Upper lobe of right lung (tissue), 1 donor: ENCODE measurements around the gene DDX54. TPM values are rescaled to one million over a fixed set of nuclear protein-coding genes. Genes with fewer than 3 reads are reported as not detected.
A peak's percentile ranks its signal among the peaks of the same experiment; 100 is the strongest.

Source experiments
- ATAC-seq: fragments of 200-7000 bp; cut with Tn5 transposase; one replicate; pipeline ENCODE4 v1.9.1; 2020; ENCODE audit warnings: mild to moderate bottlenecking, moderate library complexity
- DNase-seq: peaks from one replicate; pipeline ENCODE4 v3.0.0-alpha.2; 2020
- H3K27ac ChIP-seq: fragments of 200-600 bp; one replicate; pipeline ENCODE4 v1.8.0; 2022
- H3K27me3 ChIP-seq: fragments of 200-600 bp; one replicate; pipeline ENCODE4 v1.8.0; 2022; ENCODE audit warnings: mild to moderate bottlenecking
- H3K36me3 ChIP-seq: fragments of 200-600 bp; one replicate; pipeline ENCODE4 v1.8.0; 2022
- H3K4me1 ChIP-seq: fragments of 200-600 bp; one replicate; pipeline ENCODE4 v1.8.0; 2022
- H3K4me3 ChIP-seq: fragments of 200-600 bp; one replicate; pipeline ENCODE4 v1.8.0; 2022; ENCODE audit warnings: mild to moderate bottlenecking
- H3K9me3 ChIP-seq: fragments of 200-600 bp; one replicate; pipeline ENCODE4 v1.8.0; 2022
- CTCF ChIP-seq: fragments of 200-600 bp; IDR thresholded peaks from one replicate; pipeline ENCODE4 v1.8.0; 2022; ENCODE audit warnings: antibody characterized with exemption
- intact Hi-C: fragments of 100-400 bp; cut with DNase I; formaldehyde crosslinking; loops from one replicate; pipeline ENCODE4 v1.11.0; 2022
- total RNA-seq: library from RNA; stranded (reverse); fragmentation: NEBNext Ultra II Directional; extraction: Animal tissue kit (Norgen Biotek cat#: 25700); gene quantifications from one replicate; pipeline ENCODE4 v1.2.1, GENCODE V29; 2021
- donor health status: DM: no; HTN: yes; CAD: no; lungs with severe emphysema.

Gene DDX54
- total RNA-seq, 1 donor from 2014 or later, result 55.8 TPM

- Histone ChIP-seq H3K27me3 (peaks cover 35% of the 10 kb centered on the region), H3K27ac (no peak overlapping the region), H3K4me1 (peaks cover 11% of the 10 kb centered on the region), H3K4me3 (no peak overlapping the region), H3K36me3 (peaks cover 49% of the 10 kb centered on the region), H3K9me3 (no peaks in the 10 kb centered on the region)
- DNase-seq (no peak), ATAC-seq (no peak)
- TF ChIP-seq CTCF, result no peak
- intact Hi-C loops, result no loop called here
Observed at GRCh38 chr12:113157218-113157859, 27.9 kb downstream of the DDX54 start.

- Histone ChIP-seq H3K9me3 (no peaks in the 10 kb centered on the region), H3K27ac (no peak overlapping the region), H3K4me1 (peaks cover 11% of the 10 kb centered on the region), H3K4me3 (no peak overlapping the region), H3K27me3 (peaks cover 52% of the 10 kb centered on the region), H3K36me3 (peaks cover 34% of the 10 kb centered on the region)
- ATAC-seq (no peak), DNase-seq (no peak)
- no peak for TF ChIP-seq CTCF
- intact Hi-C loops, result no loop called here
Observed at GRCh38 chr12:113155646-113156045, 29.6 kb downstream of the DDX54 start.

GRCh38 chr12:113155060-113155459 is 30.2 kb downstream of the DDX54 start:
- Histone ChIP-seq H3K27me3 (peaks cover 58% of the 10 kb centered on the region), H3K36me3 (peaks cover 28% of the 10 kb centered on the region), H3K4me3 (no peak overlapping the region), H3K4me1 (peaks cover 11% of the 10 kb centered on the region), H3K27ac (no peak overlapping the region), H3K9me3 (no peaks in the 10 kb centered on the region)
- DNase-seq (no peak), ATAC-seq (no peak)
- no peak for TF ChIP-seq CTCF
- intact Hi-C loops, result no loop called here

- Histone ChIP-seq H3K27ac (no peak overlapping the region), H3K36me3 (peaks cover 22% of the 10 kb centered on the region), H3K27me3 (peaks cover 62% of the 10 kb centered on the region), H3K9me3 (no peaks in the 10 kb centered on the region), H3K4me3 (no peak overlapping the region), H3K4me1 (peaks cover 16% of the 10 kb centered on the region)
- intact Hi-C loops, result no loop called here
- ATAC-seq, result no peak
- DNase-seq, result no peak
- no peak for TF ChIP-seq CTCF
Observed at GRCh38 chr12:113154351-113154973, 30.8 kb downstream of the DDX54 start.

- peak overlapping the region; percentile 41 for H3K4me3 ChIP-seq
- no peak overlapping the region for H3K27ac ChIP-seq
- peak; percentile 88 for DNase-seq
- intact Hi-C loops, result no loop called here
- peak; percentile 47 for TF ChIP-seq CTCF
- peaks cover 62% of the 10 kb centered on the region for H3K27me3 ChIP-seq
- peaks cover 9% of the 10 kb centered on the region for H3K36me3 ChIP-seq
- ATAC-seq, result peak; percentile 91
- H3K4me1 ChIP-seq, result peaks cover 18% of the 10 kb centered on the region
- no peaks in the 10 kb centered on the region for H3K9me3 ChIP-seq
Observed at GRCh38 chr12:113152835-113153814, 32.2 kb downstream of the DDX54 start.
